GM12873 (cell line): ENCODE data around the gene TMEFF2.

Experiments used
- TF ChIP-seq, protein P1 (sequence below): IDR thresholded peaks from 2 replicates; pipeline ENCODE4 v1.5.1; 2012; ENCODE audit warnings: low read depth, mild to moderate bottlenecking, moderate library complexity, low read length, control low read depth; ENCODE audit not compliant: insufficient read depth; ENCODE audit errors: missing control alignments

TMEFF2 gene

GRCh38 chr2:192157776-192158175 lies 37.0 kb downstream of the TMEFF2 start:
- TF ChIP-seq, protein P1, sequence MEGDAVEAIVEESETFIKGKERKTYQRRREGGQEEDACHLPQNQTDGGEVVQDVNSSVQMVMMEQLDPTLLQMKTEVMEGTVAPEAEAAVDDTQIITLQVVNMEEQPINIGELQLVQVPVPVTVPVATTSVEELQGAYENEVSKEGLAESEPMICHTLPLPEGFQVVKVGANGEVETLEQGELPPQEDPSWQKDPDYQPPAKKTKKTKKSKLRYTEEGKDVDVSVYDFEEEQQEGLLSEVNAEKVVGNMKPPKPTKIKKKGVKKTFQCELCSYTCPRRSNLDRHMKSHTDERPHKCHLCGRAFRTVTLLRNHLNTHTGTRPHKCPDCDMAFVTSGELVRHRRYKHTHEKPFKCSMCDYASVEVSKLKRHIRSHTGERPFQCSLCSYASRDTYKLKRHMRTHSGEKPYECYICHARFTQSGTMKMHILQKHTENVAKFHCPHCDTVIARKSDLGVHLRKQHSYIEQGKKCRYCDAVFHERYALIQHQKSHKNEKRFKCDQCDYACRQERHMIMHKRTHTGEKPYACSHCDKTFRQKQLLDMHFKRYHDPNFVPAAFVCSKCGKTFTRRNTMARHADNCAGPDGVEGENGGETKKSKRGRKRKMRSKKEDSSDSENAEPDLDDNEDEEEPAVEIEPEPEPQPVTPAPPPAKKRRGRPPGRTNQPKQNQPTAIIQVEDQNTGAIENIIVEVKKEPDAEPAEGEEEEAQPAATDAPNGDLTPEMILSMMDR, result no peak

DNA sequence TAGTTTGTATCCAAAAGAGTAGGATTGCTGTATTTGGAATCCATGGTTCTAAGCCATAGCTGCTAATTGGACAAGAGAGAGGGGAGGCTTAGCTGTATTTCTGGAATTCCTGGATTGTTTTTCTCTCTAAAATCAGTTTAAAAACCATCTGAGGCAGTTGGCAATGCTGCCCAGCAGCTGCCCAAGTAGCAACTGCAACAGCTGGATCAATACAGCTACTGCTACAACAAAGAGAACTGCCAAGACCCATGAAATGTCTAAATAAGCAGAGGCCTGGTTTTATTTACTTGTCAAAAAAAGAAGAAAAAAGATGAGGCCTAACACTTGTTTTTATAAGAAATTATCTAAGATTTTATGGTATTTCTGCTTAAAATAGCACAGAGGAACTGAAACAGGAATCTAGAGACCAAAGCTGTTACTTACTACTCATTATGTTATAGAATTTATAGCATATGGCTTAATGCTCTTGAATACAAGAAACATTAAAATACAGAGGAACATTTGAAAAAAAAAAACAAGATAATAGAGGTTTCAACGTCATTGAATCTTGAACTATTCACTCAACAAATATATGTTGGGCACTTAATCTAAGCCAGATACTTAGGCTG lies 39.1 kb downstream of the TMEFF2 start:
- TF ChIP-seq, protein P1, result no peak

- TF ChIP-seq, protein P1, result no peak
Observed at GRCh38 chr2:192153561-192153960, 41.2 kb downstream of the TMEFF2 start.

DNA sequence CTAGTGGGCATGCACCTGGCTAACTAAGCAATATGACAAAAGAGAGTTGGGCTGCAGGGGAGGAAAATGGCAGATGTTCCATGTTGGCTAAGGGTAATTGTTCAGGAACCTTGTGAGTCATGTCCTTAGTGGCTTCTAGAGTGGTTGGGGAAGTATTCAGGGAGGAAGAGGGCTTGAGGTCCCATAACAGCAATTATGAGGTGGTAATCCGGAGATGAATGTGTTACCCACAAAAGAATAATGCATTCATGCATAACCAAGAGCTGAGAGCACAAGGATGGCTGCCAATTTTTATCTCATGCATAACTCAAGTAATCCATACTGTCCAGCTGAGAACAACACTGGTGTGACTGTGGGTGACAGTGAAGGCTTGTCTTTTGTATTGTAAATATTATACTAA lies 42.9 kb downstream of the TMEFF2 start:
- TF ChIP-seq, protein P1, result no peak

- TF ChIP-seq, protein P1, result no peak
Observed at GRCh38 chr2:192150166-192150565, 44.6 kb downstream of the TMEFF2 start.

- TF ChIP-seq, protein P1, result no peak
Observed at GRCh38 chr2:192148620-192149321, 46.0 kb downstream of the TMEFF2 start.

DNA sequence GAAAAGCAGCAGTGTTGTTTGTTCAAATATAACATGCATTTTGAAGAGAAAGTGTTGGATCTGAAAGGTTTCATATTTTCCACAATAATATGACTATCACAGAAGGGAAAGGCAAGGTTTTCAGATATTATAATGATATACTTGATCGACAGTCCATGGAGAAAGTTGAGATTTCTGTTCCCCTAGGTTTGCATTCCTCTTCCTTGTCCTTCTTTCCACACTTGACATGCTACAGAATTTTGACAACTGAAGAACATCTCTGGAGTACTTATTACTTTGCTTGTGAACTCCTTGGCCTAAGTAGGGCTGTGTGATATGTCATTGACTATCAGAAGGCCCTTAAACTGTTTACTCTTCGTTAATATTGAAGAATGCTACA lies 46.5 kb downstream of the TMEFF2 start:
- TF ChIP-seq, protein P1, result no peak
